DMS53 (cell line): ENCODE data around the gene RAB11FIP4.

Experiments used
- DNase-seq: peaks from one replicate; lab custom pipeline; 2025; lab: John Stamatoyannopoulos, UW

RAB11FIP4 gene

GRCh38 chr17:31461227-31461810 lies 69.8 kb downstream of the RAB11FIP4 start:
- DNase-seq: no peak

- no peak for DNase-seq
Observed at GRCh38 chr17:31462261-31462660, 70.8 kb downstream of the RAB11FIP4 start.

- no peak for DNase-seq
Observed at GRCh38 chr17:31466096-31466760, 74.8 kb downstream of the RAB11FIP4 start.

GRCh38 chr17:31467502-31468256 lies 76.2 kb downstream of the RAB11FIP4 start:
- no peak for DNase-seq

- no peak for DNase-seq
Observed at GRCh38 chr17:31469959-31470358, 78.5 kb downstream of the RAB11FIP4 start.

- no peak for DNase-seq
Observed at GRCh38 chr17:31470592-31470991, 79.1 kb downstream of the RAB11FIP4 start.

GRCh38 chr17:31472137-31472536 lies 80.7 kb downstream of the RAB11FIP4 start:
- no peak for DNase-seq

GRCh38 chr17:31475378-31476162 lies 84.1 kb downstream of the RAB11FIP4 start:
- DNase-seq: peak; percentile 18

GRCh38 chr17:31476525-31477416 lies 85.3 kb downstream of the RAB11FIP4 start:
- DNase-seq: no peak

GRCh38 chr17:31477417-31478055 lies 86.1 kb downstream of the RAB11FIP4 start:
- no peak for DNase-seq

GRCh38 chr17:31479062-31479408 lies 87.6 kb downstream of the RAB11FIP4 start:
- DNase-seq: no peak

- no peak for DNase-seq
Observed at GRCh38 chr17:31479524-31479923, 88.0 kb downstream of the RAB11FIP4 start.

- DNase-seq: no peak
Observed at GRCh38 chr17:31480067-31480466, 88.6 kb downstream of the RAB11FIP4 start.

GRCh38 chr17:31480904-31481782 lies 89.7 kb downstream of the RAB11FIP4 start:
- no peak for DNase-seq

- no peak for DNase-seq
Observed at GRCh38 chr17:31481783-31482081, 90.3 kb downstream of the RAB11FIP4 start.

- no peak for DNase-seq
Observed at GRCh38 chr17:31484821-31485220, 93.3 kb downstream of the RAB11FIP4 start.

GRCh38 chr17:31486351-31487062 lies 95.0 kb downstream of the RAB11FIP4 start:
- no peak for DNase-seq

- no peak for DNase-seq
Observed at GRCh38 chr17:31487063-31487647, 95.7 kb downstream of the RAB11FIP4 start.

- DNase-seq: peak; percentile 96
Observed at GRCh38 chr17:31487648-31488263, 96.3 kb downstream of the RAB11FIP4 start.
